ENCODE data around the gene GDF10.

DNA sequence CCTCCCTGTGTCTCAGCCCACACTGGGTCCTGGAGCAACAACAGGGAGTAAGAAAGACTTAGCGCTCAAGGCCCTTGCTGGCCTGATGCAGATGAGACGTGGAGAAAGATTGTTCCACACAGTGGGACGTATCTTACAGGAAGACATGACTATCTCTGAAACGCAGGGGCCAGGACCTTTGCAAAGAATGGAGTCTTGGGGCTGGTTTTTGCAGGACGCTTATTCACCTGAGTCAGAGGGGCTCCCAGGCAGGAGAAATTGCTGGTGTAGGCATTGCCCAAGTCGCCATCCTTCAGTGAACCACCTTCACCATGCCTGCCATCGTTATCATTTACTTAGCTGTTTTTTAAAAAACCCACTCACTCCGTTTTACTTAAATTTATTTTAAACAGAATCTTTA, 11.8 kb upstream of the GDF10 start:
- TF ChIP-seq, protein P1, sequence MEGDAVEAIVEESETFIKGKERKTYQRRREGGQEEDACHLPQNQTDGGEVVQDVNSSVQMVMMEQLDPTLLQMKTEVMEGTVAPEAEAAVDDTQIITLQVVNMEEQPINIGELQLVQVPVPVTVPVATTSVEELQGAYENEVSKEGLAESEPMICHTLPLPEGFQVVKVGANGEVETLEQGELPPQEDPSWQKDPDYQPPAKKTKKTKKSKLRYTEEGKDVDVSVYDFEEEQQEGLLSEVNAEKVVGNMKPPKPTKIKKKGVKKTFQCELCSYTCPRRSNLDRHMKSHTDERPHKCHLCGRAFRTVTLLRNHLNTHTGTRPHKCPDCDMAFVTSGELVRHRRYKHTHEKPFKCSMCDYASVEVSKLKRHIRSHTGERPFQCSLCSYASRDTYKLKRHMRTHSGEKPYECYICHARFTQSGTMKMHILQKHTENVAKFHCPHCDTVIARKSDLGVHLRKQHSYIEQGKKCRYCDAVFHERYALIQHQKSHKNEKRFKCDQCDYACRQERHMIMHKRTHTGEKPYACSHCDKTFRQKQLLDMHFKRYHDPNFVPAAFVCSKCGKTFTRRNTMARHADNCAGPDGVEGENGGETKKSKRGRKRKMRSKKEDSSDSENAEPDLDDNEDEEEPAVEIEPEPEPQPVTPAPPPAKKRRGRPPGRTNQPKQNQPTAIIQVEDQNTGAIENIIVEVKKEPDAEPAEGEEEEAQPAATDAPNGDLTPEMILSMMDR (IDR thresholded peaks at IDR 0.05), result no peak
- no peak for TF ChIP-seq POLR2A (IDR thresholded peaks at IDR 0.05)

Measured in testis (tissue), 2 donors.